ENCODE results near the gene THBS4. TPM values are rescaled to one million over a fixed set of nuclear protein-coding genes. Genes with fewer than 3 reads are reported as not detected.

The THBS4 gene
- total RNA-seq, 6 donors from 2014 or later, result 0.44 to 3.9 (median 1.2) TPM; not detected in 1

GRCh38 chr5:80054682-80055081 lies 19.5 kb downstream of the THBS4 start:
- WGBS, 2 donors, result 95 to 96% methylated on average over 5 of the region's 5 CpGs
- no peak overlapping the region for H3K4me3 ChIP-seq
- no peaks in the 10 kb centered on the region for H3K9me3 ChIP-seq
- TF ChIP-seq EP300 (IDR thresholded peaks at IDR 0.05) (no peak), POLR2A (IDR thresholded peaks at IDR 0.05) (no peak), POLR2AphosphoS5 (IDR thresholded peaks at IDR 0.05) (no peak), CTCF (IDR thresholded peaks at IDR 0.05) (no peak)
- H3K27ac ChIP-seq, result no peak overlapping the region
- no peaks in the 10 kb centered on the region for H3K4me1 ChIP-seq
- H3K36me3 ChIP-seq, result no peaks in the 10 kb centered on the region
- ATAC-seq (ENCODE audit: low FRiP score in 2 of 2) (no peak), DNase-seq (no peak)
- H3K27me3 ChIP-seq, result no peaks in the 10 kb centered on the region

GRCh38 chr5:80055491-80056170 lies 20.5 kb downstream of the THBS4 start:
- ATAC-seq (ENCODE audit: low FRiP score in 2 of 2), result peak in 1 of 2 donors; percentile 32
- Histone ChIP-seq H3K27ac (no peak overlapping the region), H3K36me3 (no peaks in the 10 kb centered on the region), H3K9me3 (no peaks in the 10 kb centered on the region), H3K4me3 (no peak overlapping the region), H3K27me3 (no peaks in the 10 kb centered on the region), H3K4me1 (no peaks in the 10 kb centered on the region)
- 45 to 50% methylated on average over 10 to 11 of the region's 11 CpGs for WGBS, 2 donors
- peak in 1 of 2 donors; percentile 50 for DNase-seq
- TF ChIP-seq POLR2A (IDR thresholded peaks at IDR 0.05) (no peak), EP300 (IDR thresholded peaks at IDR 0.05) (no peak), POLR2AphosphoS5 (IDR thresholded peaks at IDR 0.05) (no peak)

- no peak for DNase-seq
- Histone ChIP-seq H3K4me3 (no peak overlapping the region), H3K36me3 (no peaks in the 10 kb centered on the region), H3K9me3 (no peaks in the 10 kb centered on the region), H3K27ac (no peak overlapping the region), H3K27me3 (no peaks in the 10 kb centered on the region), H3K4me1 (no peaks in the 10 kb centered on the region)
- WGBS, 2 donors, result 95 to 99% methylated on average over 2 of the region's 2 CpGs
- no peak for ATAC-seq (ENCODE audit: low FRiP score in 2 of 2)
- TF ChIP-seq POLR2AphosphoS5 (IDR thresholded peaks at IDR 0.05), result no peak
Observed at GRCh38 chr5:80057099-80057498, 22.0 kb downstream of the THBS4 start.

GRCh38 chr5:80057921-80058320 lies 22.8 kb downstream of the THBS4 start:
- no peak for DNase-seq
- no peak for ATAC-seq (ENCODE audit: low FRiP score in 2 of 2)
- no peaks in the 10 kb centered on the region for H3K36me3 ChIP-seq
- H3K4me3 ChIP-seq, result no peak overlapping the region
- H3K27me3 ChIP-seq, result no peaks in the 10 kb centered on the region
- no peaks in the 10 kb centered on the region for H3K9me3 ChIP-seq
- TF ChIP-seq CTCF (IDR thresholded peaks at IDR 0.05) (no peak), POLR2AphosphoS5 (IDR thresholded peaks at IDR 0.05) (no peak), EP300 (IDR thresholded peaks at IDR 0.05) (no peak), POLR2A (IDR thresholded peaks at IDR 0.05) (no peak)
- no peaks in the 10 kb centered on the region for H3K4me1 ChIP-seq
- 60 to 77% methylated on average over 2 of the region's 2 CpGs for WGBS, 2 donors
- H3K27ac ChIP-seq, result no peak overlapping the region

- DNase-seq (peak in 1 of 2 donors; percentile 55), ATAC-seq (ENCODE audit: low FRiP score in 2 of 2) (no peak)
- H3K9me3 ChIP-seq, result no peaks in the 10 kb centered on the region
- no peak overlapping the region for H3K4me3 ChIP-seq
- TF ChIP-seq CTCF (IDR thresholded peaks at IDR 0.05) (no peak), POLR2A (IDR thresholded peaks at IDR 0.05) (no peak), EP300 (IDR thresholded peaks at IDR 0.05) (no peak), POLR2AphosphoS5 (IDR thresholded peaks at IDR 0.05) (no peak)
- H3K4me1 ChIP-seq, result no peaks in the 10 kb centered on the region
- no peak overlapping the region for H3K27ac ChIP-seq
- H3K36me3 ChIP-seq, result no peaks in the 10 kb centered on the region
- WGBS, 2 donors, result 93 to 95% methylated on average over 18 of the region's 18 CpGs
- H3K27me3 ChIP-seq, result no peaks in the 10 kb centered on the region
Observed at GRCh38 chr5:80059354-80059980, 24.3 kb downstream of the THBS4 start.

Measured in upper lobe of left lung (tissue), 6 donors.